A549 (cell line): ENCODE measurements around the gene IL4. TPM values are rescaled to one million over a fixed set of nuclear protein-coding genes. Genes with fewer than 3 reads are reported as not detected.

Experiments
- ATAC-seq, 2 experiments: fragments of 200-7000 bp in 1 of 2; fragments of >200 bp in 1 of 2; cut with Nextera tagmentation in 1 of 2; cut with Tn5 transposase in 1 of 2; 3 replicates each; pipeline versions ENCODE4 v1.8.0 to v1.9.1; 2018 to 2020; ENCODE audit warnings: mild to moderate bottlenecking in 1 of 2, moderate library complexity in 1 of 2
- CTCF ChIA-PET: fragments of 300-600 bp; sonication (Branson Sonifier 250); formaldehyde crosslinking; extraction: SDS; loops from one replicate; lab custom pipeline; 2021; ENCODE audit warnings: antibody characterized with exemption, inconsistent platforms; lab: Yijun Ruan, JAX
- POLR2A ChIA-PET: fragments of 350-600 bp; formaldehyde crosslinking; extraction: SDS; loops from one replicate; lab custom pipeline; 2021; ENCODE audit warnings: antibody characterized with exemption, inconsistent platforms; lab: Yijun Ruan, JAX
- DNase-seq, 2 experiments: peaks; one replicate each; pipeline versions ENCODE4 v3.0.0 to v3.0.0-alpha.2; 2011 to 2016; ENCODE audit warnings: low read depth in 1 of 2, low spot score in 1 of 2
- FAIRE-seq: peaks from 2 replicates; lab custom pipeline; 2011; peaks lifted over from hg19 to GRCh38; lab: Jason Lieb, UNC
- H3K27ac ChIP-seq, 2 experiments: fragments of >200 bp; sonication (Bioruptor Twin); formaldehyde crosslinking; 3 replicates each; pipeline ENCODE4 v1.5.1; 2016 to 2017
- H3K4me1 ChIP-seq: fragments of >200 bp; sonication (Bioruptor Twin); formaldehyde crosslinking; 3 replicates; pipeline ENCODE4 v1.6.1; 2016
- H3K4me2 ChIP-seq: fragments of >200 bp; sonication (Bioruptor Twin); formaldehyde crosslinking; 3 replicates; pipeline ENCODE4 v1.6.1; 2016
- H3K4me3 ChIP-seq: fragments of >200 bp; sonication (Bioruptor Twin); formaldehyde crosslinking; 3 replicates; pipeline ENCODE4 v1.5.1; 2016
- H3K9me3 ChIP-seq: fragments of >200 bp; sonication (Bioruptor Twin); formaldehyde crosslinking; 3 replicates; pipeline ENCODE4 v1.6.1; 2016
- BHLHE40 ChIP-seq: IDR thresholded peaks from 2 replicates; pipeline ENCODE4 v1.6.1; 2012; ENCODE audit warnings: low read depth, low read length, inconsistent platforms
- CHD2 ChIP-seq: fragments of 150-350 bp; IDR thresholded peaks from 2 replicates; pipeline ENCODE4 v1.6.1; 2014; ENCODE audit warnings: low read length; ENCODE audit not compliant: partially characterized antibody
- CTCF ChIP-seq: fragments of >200 bp; sonication (Bioruptor Twin); formaldehyde crosslinking; IDR thresholded peaks from 3 replicates; pipeline ENCODE4 v1.5.1; 2016
- E2F6 ChIP-seq: IDR thresholded peaks from 2 replicates; pipeline ENCODE4 v1.6.1; 2012; ENCODE audit warnings: low read depth, borderline replicate concordance
- EHMT2 ChIP-seq: fragments of 200-600 bp; sonication (generic); IDR thresholded peaks from 2 replicates; pipeline ENCODE4 v1.6.1; 2016; ENCODE audit warnings: antibody characterized with exemption, low read depth, mild to moderate bottlenecking, moderate library complexity
- FOSB ChIP-seq: fragments of 250-450 bp; sonication (Bioruptor Pico); IDR thresholded peaks from 2 replicates; pipeline ENCODE4 v1.5.0; 2020; ENCODE audit warnings: mild to moderate bottlenecking, moderate library complexity
- FOSL2 ChIP-seq, 2 experiments: fragments of 450-650 bp in 1 of 2; fragments of >200 bp in 1 of 2; sonication (Bioruptor Twin) in 1 of 2; formaldehyde crosslinking; IDR thresholded peaks; 2 replicates each; pipeline versions ENCODE4 v1.5.0 to v1.6.1; 2016 to 2020; ENCODE audit warnings: mild to moderate bottlenecking in 1 of 2, moderate library complexity in 1 of 2
- HEYL ChIP-seq: fragments of 250-450 bp; sonication (Bioruptor Pico); IDR thresholded peaks from 2 replicates; pipeline ENCODE4 v1.8.0; 2021; ENCODE audit warnings: mild to moderate bottlenecking, moderate library complexity
- HMGXB4 ChIP-seq: fragments of 250-450 bp; sonication (Bioruptor Pico); IDR thresholded peaks from 2 replicates; pipeline ENCODE4 v1.5.0; 2021; ENCODE audit warnings: mild to moderate bottlenecking, moderate library complexity, borderline replicate concordance
- HOXB13 ChIP-seq: fragments of 250-450 bp; sonication (Bioruptor Pico); IDR thresholded peaks from 2 replicates; pipeline ENCODE4 v1.5.0; 2020; ENCODE audit warnings: low read depth, mild to moderate bottlenecking, moderate library complexity
- PHF8 ChIP-seq: fragments of 200-600 bp; sonication (generic); IDR thresholded peaks from 2 replicates; pipeline ENCODE4 v1.6.1; 2016; ENCODE audit warnings: low read depth, mild to moderate bottlenecking, antibody characterized with exemption, moderate library complexity, borderline replicate concordance
- POLR2A ChIP-seq: IDR thresholded peaks from 2 replicates; pipeline ENCODE4 v1.6.1; 2012; ENCODE audit warnings: mild to moderate bottlenecking, low read length
- POLR2AphosphoS2 ChIP-seq: conservative IDR thresholded peaks from 2 replicates; pipeline ENCODE4 v1.6.1; 2012; ENCODE audit warnings: low read length, improper control_type of control experiment, inconsistent platforms
- RARB ChIP-seq: fragments of 250-450 bp; sonication (Bioruptor Pico); IDR thresholded peaks from 2 replicates; pipeline ENCODE4 v1.8.0; 2021; ENCODE audit warnings: mild to moderate bottlenecking, moderate library complexity
- REST ChIP-seq: fragments of 200-600 bp; sonication (generic); IDR thresholded peaks from 2 replicates; pipeline ENCODE4 v1.6.1; 2016; ENCODE audit warnings: antibody characterized with exemption, mild to moderate bottlenecking, moderate library complexity
- SMC3 ChIP-seq: fragments of >200 bp; sonication (Bioruptor Twin); formaldehyde crosslinking; IDR thresholded peaks from 3 replicates; pipeline ENCODE4 v1.6.1; 2018; ENCODE audit warnings: inconsistent platforms
- SREBF2 ChIP-seq: fragments of 450-650 bp; IDR thresholded peaks from 2 replicates; pipeline ENCODE4 v1.6.1; 2014; ENCODE audit warnings: mild to moderate bottlenecking, moderate library complexity
- TFCP2L1 ChIP-seq: fragments of 250-450 bp; sonication (Bioruptor Pico); IDR thresholded peaks from 2 replicates; pipeline ENCODE4 v1.5.0; 2021; ENCODE audit warnings: mild to moderate bottlenecking
- ZSCAN20 ChIP-seq: fragments of 250-450 bp; sonication (Bioruptor Pico); IDR thresholded peaks from 2 replicates; pipeline ENCODE4 v1.8.0; 2022; ENCODE audit warnings: mild to moderate bottlenecking, moderate library complexity
- WGBS: methylation state at CpG from one replicate; pipeline ENCODE4 v1.1.6; 2017; ENCODE audit errors: missing lambda C conversion rate; 5-methylcytosine and 5-hydroxymethylcytosine counted together
- polyA plus RNA-seq, 4 experiments: library from polyadenylated mRNA; depleted of rRNA in 3 of 4; stranded (reverse); fragments of >200 nt; fragmentation: RNase III in 1 of 4; extraction: RNeasy Plus Mini Kit Qiagen cat#74134 plus additional on column Dnase treatment in 1 of 4; gene quantifications; 2 replicates in 3 of 4; 3 replicates in 1 of 4; pipeline ENCODE4 v1.2.3, GENCODE V29; 2011 to 2017

The IL4 gene
- polyA plus RNA-seq, 2 of the 4 experiments (the other 2 are of a cell fraction), result not detected

- Histone ChIP-seq H3K9me3 (no peaks in the 10 kb centered on the region), H3K27ac (no peak overlapping the region), H3K4me1 (no peaks in the 10 kb centered on the region), H3K4me3 (no peak overlapping the region), H3K4me2 (no peak overlapping the region)
- no peak for TF ChIP-seq REST
- TF ChIP-seq CTCF, result no peak
- no peak for TF ChIP-seq ZSCAN20 (CRISPR knock-in tag)
- TF ChIP-seq SREBF2, result no peak
- WGBS, result 98% methylated on average over 4 of the region's 4 CpGs
- ChIA-PET CTCF (no interaction called here), POLR2A (no interaction called here)
- DNase-seq (no peak), FAIRE-seq (no peak), ATAC-seq (no peak)
These were observed 37.9 kb upstream of the IL4 start for GRCh38 chr5:132635873-132636272.

GRCh38 chr5:132637241-132637640 is 36.5 kb upstream of the IL4 start:
- no peak for ATAC-seq
- WGBS, result 94% methylated on average over 4 of the region's 4 CpGs
- CTCF ChIA-PET, result interaction anchor here (0.8 to 2.0 kb wide), 3 partner anchors 110 to 183 kb away, joined by 3 to 7 read pairs (median 3); no protein-coding TSS in a partner anchor

GRCh38 chr5:132639706-132640130 is 34.1 kb upstream of the IL4 start:
- no peaks in the 10 kb centered on the region for H3K4me1 ChIP-seq
- no peak overlapping the region for H3K27ac ChIP-seq
- no peak for DNase-seq
- ChIA-PET POLR2A (no interaction called here), CTCF (interaction anchor here (0.7 to 1.2 kb wide), 3 partner anchors 14 to 77 kb away, joined by 3 read pairs; no protein-coding TSS in a partner anchor)
- no peaks in the 10 kb centered on the region for H3K9me3 ChIP-seq
- ATAC-seq, result no peak
- FAIRE-seq, result no peak
- 81% methylated on average over 2 of the region's 2 CpGs for WGBS
- H3K4me3 ChIP-seq, result no peak overlapping the region
- H3K4me2 ChIP-seq, result no peak overlapping the region
- TF ChIP-seq BHLHE40 (no peak), POLR2AphosphoS2 (no peak), CHD2 (no peak), RARB (CRISPR knock-in tag) (no peak), ZSCAN20 (CRISPR knock-in tag) (no peak)

More at GRCh38 chr5:132637241-132637640, 36.5 kb upstream of the IL4 start:
- DNase-seq, result no peak
- POLR2A ChIA-PET, result no interaction called here
- TF ChIP-seq HOXB13 (no peak), EHMT2 (no peak), HEYL (CRISPR knock-in tag) (no peak), FOSL2 (IDR thresholded peaks at IDR 0.05) (no peak), FOSL2 (CRISPR knock-in tag; IDR thresholded peaks at IDR 0.05) (no peak), POLR2A (no peak), PHF8 (no peak), E2F6 (no peak), SREBF2 (no peak), POLR2AphosphoS2 (no peak), TFCP2L1 (CRISPR knock-in tag) (no peak), SMC3 (no peak), HMGXB4 (CRISPR knock-in tag) (no peak), FOSB (CRISPR knock-in tag) (no peak), CHD2 (no peak)
- FAIRE-seq, result no peak
- H3K4me1 ChIP-seq, result no peaks in the 10 kb centered on the region
- H3K4me3 ChIP-seq, result no peak overlapping the region
- no peak overlapping the region for H3K4me2 ChIP-seq
- H3K9me3 ChIP-seq, result no peaks in the 10 kb centered on the region
- no peak overlapping the region for H3K27ac ChIP-seq
